Skeletal muscle tissue (tissue), 4 donors: ENCODE results near the gene PLXNC1. TPM values are rescaled to one million over a fixed set of nuclear protein-coding genes. Genes with fewer than 3 reads are reported as not detected.

Experiments used
- H3K27ac ChIP-seq: one replicate; pipeline ENCODE4 v1.7.0; 2013; ENCODE audit warnings: mild to moderate bottlenecking, low read depth, low read length, inconsistent platforms
- H3K27me3 ChIP-seq, 3 donors: one replicate each; pipeline ENCODE4 v1.7.0; 2013; ENCODE audit warnings: low read length in 3 of 3; ENCODE audit not compliant: control insufficient read depth in 3 of 3, insufficient read depth in 3 of 3
- H3K36me3 ChIP-seq, 3 donors: one replicate each; pipeline ENCODE4 v1.7.0; 2013; ENCODE audit warnings: low read length in 3 of 3; ENCODE audit not compliant: control insufficient read depth in 3 of 3, insufficient read depth in 3 of 3
- H3K4me1 ChIP-seq, 3 donors: one replicate each; pipeline ENCODE4 v1.7.0; 2013; ENCODE audit warnings: low read length in 3 of 3, mild to moderate bottlenecking in 3 of 3; ENCODE audit not compliant: control insufficient read depth in 3 of 3, insufficient read depth in 3 of 3
- H3K4me3 ChIP-seq, 3 donors: one replicate each; pipeline ENCODE4 v1.7.0; 2013; ENCODE audit warnings: low read length in 3 of 3
- H3K9ac ChIP-seq, 3 donors: one replicate each; pipeline ENCODE4 v1.7.0; 2013; ENCODE audit warnings: low read length in 3 of 3, mild to moderate bottlenecking in 3 of 3, moderate library complexity in 2 of 3, low read depth in 1 of 3
- H3K9me3 ChIP-seq, 3 donors: one replicate each; pipeline ENCODE4 v1.7.0; 2013; ENCODE audit warnings: low read length in 3 of 3; ENCODE audit not compliant: control insufficient read depth in 3 of 3
- total RNA-seq: library from RNA; depleted of rRNA; stranded (reverse); fragments of >200 nt; gene quantifications from one replicate; pipeline ENCODE4 v1.2.3, GENCODE V29; 2014
- donor health status: Osteomylitis.

The PLXNC1 gene
- total RNA-seq, 1 donor from 2014 or later, result 17.2 TPM

GRCh38 chr12:94128280-94128679 is 20.1 kb upstream of the PLXNC1 start:
- no peaks in the 10 kb centered on the region for H3K4me1 ChIP-seq
- no peak overlapping the region for H3K27ac ChIP-seq
- peaks cover 0 to 12% (median 0%) of the 10 kb centered on the region in 3 donors for H3K27me3 ChIP-seq
- H3K9ac ChIP-seq, result no peak overlapping the region
- H3K4me3 ChIP-seq, result no peak overlapping the region
- H3K36me3 ChIP-seq, result no peaks in the 10 kb centered on the region
- no peaks in the 10 kb centered on the region for H3K9me3 ChIP-seq

DNA sequence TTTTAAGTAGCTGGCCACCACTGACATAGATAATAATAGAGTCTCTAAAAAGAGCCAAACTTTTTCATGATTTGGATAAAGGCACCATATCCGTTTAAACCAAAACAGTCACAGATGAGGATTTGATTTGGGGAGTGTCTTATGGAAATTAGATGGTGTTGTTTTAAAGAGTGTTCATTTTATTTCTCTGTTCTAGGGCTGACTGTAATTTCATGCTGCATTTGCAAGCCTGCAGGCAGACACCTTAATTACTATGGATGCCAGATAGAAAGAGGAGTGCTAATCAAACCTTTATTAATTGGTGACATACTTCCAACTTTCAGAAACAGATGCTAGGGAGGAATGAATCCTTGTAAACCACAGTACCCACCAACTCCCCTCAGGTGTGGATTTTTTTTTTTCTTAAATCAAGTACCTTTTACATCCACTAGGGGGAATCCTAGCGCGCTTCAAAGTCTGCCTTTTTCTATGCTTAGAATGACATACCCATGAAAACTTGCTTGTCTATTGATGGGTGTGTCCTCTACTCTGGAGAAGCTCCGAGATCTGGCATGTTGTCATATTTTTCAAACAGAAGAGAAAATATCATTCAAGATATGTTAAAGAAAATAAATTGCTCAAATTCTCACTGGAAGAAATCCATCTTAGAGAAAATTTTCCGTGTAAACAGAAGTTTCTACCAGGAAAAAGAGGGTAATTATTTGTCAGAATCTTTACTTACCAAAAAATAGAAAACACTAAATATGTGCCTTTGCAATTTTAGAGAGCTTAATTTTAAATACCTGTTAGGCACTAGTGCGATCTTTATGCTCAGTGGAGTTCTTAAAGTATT is 14.2 kb upstream of the PLXNC1 start:
- H3K36me3 ChIP-seq, result no peaks in the 10 kb centered on the region
- no peaks in the 10 kb centered on the region for H3K4me1 ChIP-seq

DNA sequence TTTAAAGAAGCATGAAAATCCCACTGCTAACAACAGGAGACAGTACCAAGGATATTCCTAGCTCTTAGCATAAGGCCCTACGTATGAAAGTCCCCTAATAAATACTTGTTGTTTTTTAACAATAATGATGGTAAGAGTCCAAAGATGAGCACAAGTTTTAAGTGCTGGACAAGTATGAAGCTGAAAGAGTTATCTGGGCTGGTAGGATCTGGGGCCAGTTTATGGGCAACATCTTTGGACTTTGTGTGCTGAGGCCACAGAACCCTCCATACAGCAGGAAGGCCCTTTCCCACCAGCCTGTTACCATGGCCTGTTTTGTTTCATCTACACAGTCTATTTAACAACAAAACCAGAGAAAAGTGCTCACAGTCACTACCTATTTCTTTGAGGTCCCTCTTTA is 12.5 kb upstream of the PLXNC1 start:
- Histone ChIP-seq H3K9ac (no peak overlapping the region), H3K27me3 (no peaks in the 10 kb centered on the region), H3K9me3 (no peaks in the 10 kb centered on the region), H3K4me1 (no peaks in the 10 kb centered on the region), H3K4me3 (no peak overlapping the region), H3K36me3 (no peaks in the 10 kb centered on the region), H3K27ac (no peak overlapping the region)

More for the DNA sequence above, 14.2 kb upstream of the PLXNC1 start:
- Histone ChIP-seq H3K9ac (no peak overlapping the region), H3K9me3 (no peaks in the 10 kb centered on the region), H3K27ac (no peak overlapping the region), H3K4me3 (no peak overlapping the region), H3K27me3 (no peaks in the 10 kb centered on the region)

DNA sequence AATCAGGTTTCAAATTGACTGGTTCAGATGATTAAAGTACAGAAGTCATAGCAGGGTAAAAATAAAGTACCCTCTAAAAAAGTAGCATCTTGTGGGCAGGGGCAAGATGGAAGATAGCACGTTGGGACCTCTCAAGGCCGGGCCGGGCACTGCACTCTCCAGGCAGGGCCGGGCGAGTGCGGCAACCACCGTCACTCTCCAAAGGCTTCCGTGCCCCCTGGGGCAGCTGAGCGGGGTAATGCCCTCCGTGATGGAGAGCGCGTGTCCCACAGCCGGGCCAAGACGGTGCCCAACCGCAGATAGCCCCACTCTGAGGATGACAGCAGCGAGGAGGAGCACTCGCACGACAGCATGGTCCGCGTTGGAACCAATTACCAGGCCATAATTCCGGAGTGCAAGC is 8.6 kb upstream of the PLXNC1 start:
- no peaks in the 10 kb centered on the region for H3K4me1 ChIP-seq
- no peaks in the 10 kb centered on the region for H3K9me3 ChIP-seq
- H3K36me3 ChIP-seq, result no peaks in the 10 kb centered on the region
- no peak overlapping the region for H3K9ac ChIP-seq
- no peak overlapping the region for H3K27ac ChIP-seq
- peaks cover 3 to 9% (median 4%) of the 10 kb centered on the region in 3 donors for H3K27me3 ChIP-seq
- no peak overlapping the region for H3K4me3 ChIP-seq

DNA sequence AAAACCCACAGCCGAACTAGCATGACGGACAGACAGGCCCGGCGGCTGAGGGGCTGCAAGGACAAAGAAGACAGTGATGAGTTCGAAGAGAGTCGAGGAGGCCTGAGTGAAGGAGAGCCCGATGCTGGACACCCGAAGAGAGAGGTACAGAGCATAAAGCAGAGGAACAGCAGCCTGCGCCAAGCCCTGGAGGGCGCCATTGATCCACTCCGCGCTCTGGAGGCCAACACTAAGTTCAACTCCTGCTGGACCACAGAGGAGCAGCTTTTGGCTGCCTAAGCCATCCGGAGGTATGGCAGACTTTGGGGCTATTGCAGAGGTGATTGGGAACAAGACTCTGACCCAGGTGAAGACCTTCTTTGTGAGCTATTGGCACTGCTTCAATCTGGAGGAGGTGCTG is 7.8 kb upstream of the PLXNC1 start:
- H3K27me3 ChIP-seq, result peaks cover 3 to 9% (median 4%) of the 10 kb centered on the region in 3 donors
- no peak overlapping the region for H3K4me3 ChIP-seq
- H3K27ac ChIP-seq, result no peak overlapping the region
- no peak overlapping the region for H3K9ac ChIP-seq
- H3K9me3 ChIP-seq, result no peaks in the 10 kb centered on the region
- no peaks in the 10 kb centered on the region for H3K4me1 ChIP-seq
- H3K36me3 ChIP-seq, result no peaks in the 10 kb centered on the region

GRCh38 chr12:94141004-94141764 is 7.2 kb upstream of the PLXNC1 start:
- H3K4me3 ChIP-seq, result no peak overlapping the region
- H3K36me3 ChIP-seq, result no peaks in the 10 kb centered on the region
- no peaks in the 10 kb centered on the region for H3K4me1 ChIP-seq
- H3K27ac ChIP-seq, result no peak overlapping the region
- no peaks in the 10 kb centered on the region for H3K9me3 ChIP-seq
- peaks cover 3 to 12% (median 4%) of the 10 kb centered on the region in 3 donors for H3K27me3 ChIP-seq
- no peak overlapping the region for H3K9ac ChIP-seq

DNA sequence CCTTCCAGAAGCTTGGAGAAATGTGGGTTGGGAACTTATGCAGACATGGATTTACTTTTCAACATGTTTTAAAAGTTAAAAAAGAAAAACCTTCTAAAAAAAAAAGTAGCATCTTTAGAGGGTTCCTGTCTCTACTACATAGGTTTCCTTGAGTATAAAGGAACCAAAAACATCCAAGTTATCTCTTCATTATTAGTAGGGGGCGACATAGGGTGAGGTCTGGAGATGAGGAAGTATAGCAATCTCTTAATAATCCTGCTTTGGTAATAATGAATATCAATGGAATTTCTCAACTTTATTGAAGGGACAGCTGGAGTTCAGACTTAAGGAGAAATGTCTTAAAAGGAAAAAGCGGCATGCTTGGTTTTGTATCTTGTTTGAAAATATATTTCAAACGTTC is 6.5 kb upstream of the PLXNC1 start:
- Histone ChIP-seq H3K27ac (no peak overlapping the region), H3K4me1 (no peaks in the 10 kb centered on the region), H3K9me3 (no peaks in the 10 kb centered on the region), H3K27me3 (peaks cover 3 to 18% (median 4%) of the 10 kb centered on the region in 3 donors), H3K9ac (no peak overlapping the region), H3K36me3 (no peaks in the 10 kb centered on the region), H3K4me3 (no peak overlapping the region)

- Histone ChIP-seq H3K36me3 (no peaks in the 10 kb centered on the region), H3K4me3 (no peak overlapping the region), H3K9ac (no peak overlapping the region), H3K4me1 (peaks cover 0 to 7% (median 5%) of the 10 kb centered on the region in 3 donors), H3K27me3 (peaks cover 14 to 30% (median 16%) of the 10 kb centered on the region in 3 donors), H3K27ac (no peak overlapping the region), H3K9me3 (no peaks in the 10 kb centered on the region)
Measured at GRCh38 chr12:94143438-94143837, 4.9 kb upstream of the PLXNC1 start.

- Histone ChIP-seq H3K27me3 (peaks cover 15 to 30% (median 16%) of the 10 kb centered on the region in 3 donors), H3K9me3 (no peaks in the 10 kb centered on the region), H3K4me3 (no peak overlapping the region), H3K27ac (no peak overlapping the region), H3K4me1 (peaks cover 0 to 8% (median 5%) of the 10 kb centered on the region in 3 donors), H3K36me3 (no peaks in the 10 kb centered on the region), H3K9ac (no peak overlapping the region)
Measured at GRCh38 chr12:94143951-94144350, 4.4 kb upstream of the PLXNC1 start.

GRCh38 chr12:94144781-94145180 is 3.6 kb upstream of the PLXNC1 start:
- no peaks in the 10 kb centered on the region for H3K9me3 ChIP-seq
- no peak overlapping the region for H3K27ac ChIP-seq
- no peak overlapping the region for H3K9ac ChIP-seq
- no peaks in the 10 kb centered on the region for H3K36me3 ChIP-seq
- peaks cover 0 to 16% (median 11%) of the 10 kb centered on the region in 3 donors for H3K4me1 ChIP-seq
- peaks cover 22 to 34% (median 23%) of the 10 kb centered on the region in 3 donors for H3K27me3 ChIP-seq
- no peak overlapping the region for H3K4me3 ChIP-seq
